HG03354 (cell line): ENCODE measurements around the gene PIK3CB.
"Not testable (repeated sequence)": the region's sequence is repeated elsewhere in the genome, so short reads cannot be mapped to it uniquely, and the experiment has no call there.

Experiments used
- ATAC-seq: cut with Tn5 transposase; IDR thresholded peaks from one replicate; pipeline ENCODE4 v1.9.1; 2021; ENCODE audit warnings: mild to moderate bottlenecking; ENCODE audit not compliant: unreplicated experiment, poor library complexity, severe bottlenecking

The PIK3CB gene

DNA sequence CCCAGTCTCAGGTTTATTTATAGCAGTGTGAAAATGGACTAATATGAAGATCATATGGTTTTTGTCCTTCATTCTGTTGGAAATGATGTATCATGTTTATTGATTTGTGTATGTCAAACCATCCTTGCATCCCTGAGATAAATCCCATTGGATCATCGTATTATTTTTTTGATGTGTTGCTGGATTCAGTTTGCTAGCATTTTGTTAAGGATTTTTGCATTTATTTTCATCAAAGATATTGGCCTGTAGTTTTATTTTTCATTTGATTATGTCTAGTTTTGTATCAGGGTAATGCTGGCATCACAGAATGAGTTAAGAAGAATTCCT, 191.8 kb downstream of the PIK3CB start:
- ATAC-seq = no peak

DNA sequence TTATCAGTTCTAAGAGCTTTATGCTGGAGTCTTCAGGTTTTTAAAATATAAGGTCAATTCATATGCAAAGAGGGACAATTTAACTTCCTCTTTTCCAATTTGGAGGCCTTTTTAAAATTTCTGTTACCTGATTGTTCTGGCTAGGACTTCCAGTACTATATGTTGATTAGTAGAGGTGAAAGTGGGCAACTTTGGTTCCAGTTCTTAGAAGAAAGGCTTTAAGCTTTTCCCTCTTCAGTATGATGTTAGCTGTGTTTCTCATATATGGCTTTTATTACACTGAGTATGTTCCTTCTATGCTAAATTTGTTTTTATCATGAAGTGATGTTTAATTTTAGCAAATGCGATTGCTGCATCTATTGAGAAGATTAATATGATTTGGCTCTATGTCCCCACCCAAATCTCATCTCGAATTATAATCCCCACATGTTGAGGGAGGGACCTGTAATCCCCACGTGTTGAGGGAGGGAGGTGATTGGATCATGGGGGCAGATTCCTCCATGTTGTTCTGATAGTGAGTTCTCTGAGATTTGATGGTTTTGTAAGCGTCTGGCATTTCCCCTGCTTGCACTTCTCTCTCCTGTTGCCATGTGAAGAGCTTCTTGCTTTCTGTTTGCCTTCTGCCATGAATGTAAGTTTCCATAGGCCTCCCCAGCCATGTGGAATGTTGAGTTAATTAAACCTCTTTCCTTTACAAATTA, 192.4 kb downstream of the PIK3CB start:
- no peak for ATAC-seq

DNA sequence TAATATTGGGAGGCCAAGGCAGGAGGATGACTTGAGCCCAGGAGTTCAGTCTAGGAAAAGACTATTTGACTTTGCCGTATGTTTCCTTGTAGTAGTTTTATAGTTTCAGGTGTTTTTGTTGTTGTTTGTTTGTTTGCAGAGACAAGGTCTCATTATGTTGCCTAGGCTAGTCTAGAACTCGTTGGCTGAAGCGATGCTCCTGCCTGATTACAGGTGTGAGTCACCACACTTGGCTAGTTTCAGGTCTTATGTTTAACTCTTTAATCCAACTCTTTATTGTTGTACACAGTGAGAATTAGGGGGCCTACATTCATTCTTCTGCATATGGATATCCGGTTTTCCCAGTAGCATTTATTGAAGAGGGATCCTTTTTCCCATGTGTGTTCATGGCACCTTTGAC, 194.2 kb downstream of the PIK3CB start:
- no peak for ATAC-seq

DNA sequence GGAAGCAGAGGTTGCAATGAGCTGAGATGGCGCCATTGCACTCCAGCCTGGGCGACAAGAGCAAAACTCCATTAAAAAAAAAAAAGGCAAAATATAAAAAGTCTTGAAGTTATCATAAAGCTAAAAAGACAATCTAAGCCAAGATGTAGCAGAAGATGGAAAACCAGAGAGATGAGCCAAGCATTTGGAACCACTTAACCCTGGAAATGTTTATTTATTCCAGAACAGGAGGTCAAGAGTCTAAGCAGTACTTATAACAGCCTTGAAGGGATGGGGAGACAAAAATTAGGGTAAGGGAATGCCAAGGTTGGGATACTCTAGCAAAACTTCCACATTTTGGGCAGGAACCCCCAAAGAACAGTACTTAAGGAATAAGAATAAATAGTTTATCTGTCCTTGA, 196.1 kb downstream of the PIK3CB start:
- no peak for ATAC-seq

DNA sequence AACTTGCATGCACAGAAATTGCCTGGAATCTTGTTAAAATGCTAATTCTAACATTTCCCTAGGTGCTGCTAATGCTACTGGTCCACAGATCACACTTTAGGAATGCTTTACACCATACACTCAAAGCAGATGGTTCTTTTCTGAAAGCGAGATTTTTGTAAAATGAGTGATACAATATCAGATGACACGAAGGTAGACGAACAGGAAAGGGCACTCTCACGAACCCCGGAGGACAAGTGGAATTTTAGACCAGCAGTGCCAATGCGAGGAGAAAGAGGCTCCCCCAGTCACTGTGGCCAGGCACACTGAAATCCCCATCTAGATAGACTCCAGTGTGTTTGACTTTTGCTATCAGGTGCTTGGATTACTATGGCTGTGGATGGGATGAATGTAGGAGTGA, 205.2 kb downstream of the PIK3CB start:
- no peak for ATAC-seq

DNA sequence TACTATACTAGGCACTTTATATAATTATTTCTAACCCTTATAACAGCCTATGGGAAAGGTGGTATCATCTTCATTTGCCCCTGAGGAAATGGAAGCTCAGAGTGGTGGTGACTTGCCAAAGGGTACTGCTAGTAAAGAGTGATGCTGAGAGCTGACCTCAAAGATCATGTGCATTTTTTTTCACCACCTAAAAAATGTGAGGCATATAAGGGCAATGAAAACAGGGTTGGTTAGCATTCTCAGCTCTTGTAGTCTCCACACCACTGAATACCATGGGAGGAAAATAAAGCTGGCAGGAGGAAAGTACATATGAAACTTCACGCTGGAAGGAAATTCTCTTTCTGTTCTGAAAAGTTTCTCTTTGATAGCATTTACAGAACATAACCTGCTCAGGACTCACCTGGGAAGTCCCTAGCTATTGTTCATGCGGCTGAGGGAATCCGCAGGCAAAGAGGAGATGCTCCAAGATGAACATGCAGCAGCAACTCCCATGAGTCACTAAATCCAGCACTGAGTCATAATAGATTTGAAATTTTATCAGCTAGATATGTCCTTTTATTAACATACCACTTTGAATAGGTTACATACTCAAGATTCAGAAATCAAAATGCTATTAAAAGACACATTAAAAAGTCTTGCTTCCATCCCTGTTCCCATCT, 208.9 kb downstream of the PIK3CB start:
- no peak for ATAC-seq

DNA sequence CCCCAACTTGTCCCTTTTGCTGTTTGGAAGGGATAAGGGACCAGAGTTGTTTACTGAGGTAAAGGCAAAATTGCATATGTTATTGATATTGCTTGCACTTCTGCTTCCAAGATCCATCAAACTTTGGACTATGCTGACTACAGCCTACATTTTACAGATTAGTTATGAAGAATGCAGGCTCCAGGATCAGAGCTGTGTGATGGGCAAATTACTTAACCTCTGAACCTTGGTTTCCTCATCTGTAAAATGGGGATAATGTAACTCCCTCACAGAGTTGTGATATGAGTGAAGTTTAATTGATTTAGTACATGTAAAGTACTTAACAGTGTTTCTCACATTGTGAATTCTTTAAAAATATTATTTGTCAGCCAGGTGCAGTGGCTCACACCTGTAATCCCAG, 210.2 kb downstream of the PIK3CB start:
- ATAC-seq = no peak

DNA sequence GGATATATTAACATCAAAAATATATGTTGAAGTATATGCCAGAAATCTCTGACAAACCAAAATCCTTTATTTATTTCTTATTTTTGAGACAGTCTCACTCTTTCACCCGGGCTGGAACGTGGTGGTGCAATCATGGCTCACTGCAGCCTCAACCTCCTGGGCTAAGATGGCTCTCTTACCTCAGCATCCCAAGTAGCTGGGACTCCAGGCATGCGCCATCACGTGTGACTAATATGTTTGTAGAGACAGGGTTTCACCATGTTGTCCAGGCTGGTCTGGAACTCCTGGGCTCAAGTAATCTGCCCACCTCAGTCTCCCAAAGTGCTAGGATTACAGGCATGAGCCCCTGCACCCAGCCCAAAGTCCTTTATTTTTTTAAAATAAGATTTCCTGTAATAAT, 214.3 kb downstream of the PIK3CB start:
- no peak for ATAC-seq

DNA sequence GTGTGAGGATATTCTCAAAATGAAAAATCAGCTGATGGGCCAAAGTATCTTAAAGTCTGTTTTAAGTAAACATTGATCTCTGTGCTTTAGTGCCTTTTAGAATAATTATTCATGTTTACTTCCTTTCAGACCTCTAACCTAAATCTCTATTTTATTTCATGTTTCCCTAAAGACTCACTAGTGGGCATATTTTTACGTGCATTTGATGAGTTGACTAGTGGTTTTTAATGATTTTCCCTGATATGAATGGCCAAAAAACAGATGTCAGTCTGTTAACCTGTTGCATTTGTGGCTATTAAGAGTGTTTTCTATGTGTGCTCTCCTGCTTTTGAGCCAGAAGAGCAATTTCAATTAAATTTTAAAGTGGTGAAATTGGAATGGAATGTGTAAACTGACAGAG, 219.3 kb downstream of the PIK3CB start:
- no peak for ATAC-seq

DNA sequence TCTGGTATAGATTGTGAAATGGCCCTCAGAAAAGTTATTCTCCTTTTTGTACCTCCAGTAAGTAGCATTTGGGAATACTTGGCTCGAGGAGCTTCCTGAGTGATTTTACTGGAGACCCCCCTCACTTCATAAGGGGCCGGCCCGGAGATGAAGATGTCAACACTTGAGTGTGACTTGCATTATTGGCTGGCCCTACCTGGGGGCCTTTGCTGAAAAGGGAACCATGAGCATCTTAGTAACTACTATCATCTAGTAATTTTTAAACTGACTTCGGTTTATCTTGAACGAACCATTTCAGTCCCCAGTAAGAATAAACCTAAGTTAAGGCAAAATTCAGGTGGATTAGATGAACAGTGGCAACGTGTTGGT, 224.8 kb downstream of the PIK3CB start:
- ATAC-seq = no peak

DNA sequence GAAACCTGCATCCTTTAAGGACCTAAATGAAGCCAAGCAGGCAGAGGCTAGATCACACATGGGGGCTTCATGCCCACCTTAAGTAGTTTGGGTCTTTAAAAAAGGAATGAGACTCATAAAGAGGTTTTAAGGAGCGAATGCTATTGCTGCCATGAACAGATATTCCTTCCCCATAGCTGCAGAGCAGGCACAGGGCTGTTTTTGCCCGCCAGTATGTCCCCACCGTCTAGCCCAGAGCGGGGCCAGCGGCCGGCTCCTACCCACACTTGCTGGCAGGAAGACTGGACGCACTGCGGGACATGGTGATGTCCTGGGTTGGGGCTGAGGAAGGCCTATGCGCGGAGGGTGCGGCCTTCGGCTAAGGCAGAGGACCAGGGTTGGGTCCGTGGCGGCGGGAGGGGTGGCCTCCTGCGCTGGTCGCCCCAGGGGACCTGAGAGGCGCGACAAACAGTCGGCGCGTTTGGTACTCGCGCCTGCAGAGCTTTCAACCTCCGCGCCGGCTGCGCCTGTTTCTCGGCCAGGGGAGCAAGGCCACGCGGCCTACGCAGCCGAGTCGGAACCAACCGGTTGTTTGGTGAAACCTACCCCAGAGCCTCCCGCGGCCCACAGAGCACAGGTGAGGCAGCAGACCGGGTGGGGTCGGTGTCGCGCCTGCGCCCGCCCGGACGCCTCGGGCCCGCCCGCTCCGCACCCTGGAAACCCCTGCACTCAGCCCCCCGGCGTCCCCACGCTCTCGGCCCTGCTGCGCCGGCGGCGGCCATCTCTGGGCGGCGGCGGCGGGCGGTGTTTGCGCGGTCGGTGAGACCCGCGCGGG, 226.2 kb downstream of the PIK3CB start, which contains the start of gene FAIM:
Gene FAIM, plus strand, starts transcription at position 450 of the 814 bp plus-strand sequence. CDS start 10,956 bp downstream, outside the sequence.
- ATAC-seq = peak; percentile 77

DNA sequence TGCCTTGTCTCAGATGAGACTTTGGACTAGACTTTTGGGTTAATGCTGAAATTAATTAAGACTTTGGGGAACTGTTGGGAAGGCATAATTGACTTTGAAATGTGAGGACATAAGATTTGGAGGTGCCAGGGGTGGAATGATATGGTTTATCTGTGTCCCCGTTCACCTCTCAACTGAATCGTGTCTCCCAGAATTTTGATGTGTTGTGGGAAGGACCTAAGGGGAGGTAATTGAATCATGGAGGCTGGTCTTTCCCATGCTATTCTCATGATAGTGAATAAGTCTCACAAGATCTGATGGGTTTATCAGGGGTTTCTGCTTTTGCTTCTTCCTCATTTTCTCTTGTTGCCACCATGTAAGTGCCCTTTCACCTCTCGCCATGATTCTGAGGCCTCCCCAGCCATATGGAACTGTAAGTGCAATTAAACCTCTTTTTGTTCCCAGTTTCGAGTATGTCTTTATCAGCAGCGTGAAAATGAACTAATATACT, 230.6 kb downstream of the PIK3CB start:
- ATAC-seq = not testable (repeated sequence)
